HepG2 (cell line): ENCODE data around the gene OR56A3. TPM values are rescaled to one million over a fixed set of nuclear protein-coding genes. Genes with fewer than 3 reads are reported as not detected.

Experiments used
- ATAC-seq: fragments of 200-7000 bp; cut with Tn5 transposase; 3 replicates; pipeline ENCODE4 v1.9.1; 2020; ENCODE audit warnings: mild to moderate bottlenecking, moderate library complexity
- BruUV-seq: library from RNA; stranded (reverse); fragments of 400-500 nt; replicated peaks from 2 replicates; lab custom pipeline; 2021; lab: Mats Ljungman, UMichigan
- CTCF ChIA-PET: fragments of 300-600 bp; formaldehyde crosslinking; extraction: SDS; loops from one replicate; lab custom pipeline; 2021; ENCODE audit warnings: low total read pairs, inconsistent platforms, low intra/inter-chr PET ratio; lab: Yijun Ruan, JAX
- POLR2A ChIA-PET: fragments of 350-600 bp; sonication (Branson Sonifier 250); formaldehyde crosslinking; loops from one replicate; lab custom pipeline; 2020; ENCODE audit warnings: antibody characterized with exemption, inconsistent platforms; lab: Yijun Ruan, JAX
- DNase-seq: peaks from one replicate; pipeline ENCODE4 v3.0.0-alpha.2; 2015; ENCODE audit warnings: low spot score
- FAIRE-seq: peaks from 3 replicates; lab custom pipeline; 2011; peaks lifted over from hg19 to GRCh38; lab: Jason Lieb, UNC
- H2AFZ ChIP-seq: one replicate; pipeline ENCODE4 v1.6.1; 2011; ENCODE audit warnings: low read length, inconsistent platforms
- H3K27ac ChIP-seq: fragments of 300-600 bp; 3 replicates; pipeline ENCODE4 v1.8.0; 2011; ENCODE audit warnings: mixed run types, mild to moderate bottlenecking, mixed read lengths, low read length, inconsistent platforms; ENCODE audit not compliant: insufficient read depth; ENCODE audit errors: extremely low read length
- H3K27me3 ChIP-seq, 2 experiments: fragments of 200-600 bp in 1 of 2; 2 replicates in 1 of 2; 3 replicates in 1 of 2; pipeline versions ENCODE4 v1.6.0 to v1.8.0; 2011; ENCODE audit warnings: low read length in 2 of 2, mild to moderate bottlenecking in 2 of 2, moderate library complexity in 2 of 2, inconsistent platforms in 1 of 2; ENCODE audit not compliant: insufficient read depth in 2 of 2, control insufficient read depth in 1 of 2
- H3K36me3 ChIP-seq, 2 experiments: fragments of 200-600 bp in 1 of 2; replicated peaks in 1 of 2; 2 replicates in 1 of 2; 3 replicates in 1 of 2; pipeline versions ENCODE4 v1.5.1 to v1.8.0; 2011; ENCODE audit warnings: low read length in 2 of 2, inconsistent platforms in 1 of 2; ENCODE audit not compliant: insufficient read depth in 2 of 2, control insufficient read depth in 1 of 2
- H3K4me1 ChIP-seq: 2 replicates; pipeline ENCODE4 v1.5.1; 2012; ENCODE audit warnings: low read length, inconsistent platforms; ENCODE audit not compliant: insufficient read depth
- H3K4me2 ChIP-seq: 2 replicates; pipeline ENCODE4 v1.6.0; 2011; ENCODE audit warnings: low read depth, low read length, inconsistent platforms
- H3K4me3 ChIP-seq, 3 experiments: fragments of 200-600 bp in 1 of 3; sonication (generic), shearing (Covaris generic) in 1 of 3; replicated peaks in 1 of 3; 2 replicates each; pipeline ENCODE4 v1.5.1; 2011 to 2016; ENCODE audit warnings: low read length in 3 of 3, inconsistent platforms in 2 of 3, low read depth in 2 of 3, mild to moderate bottlenecking in 2 of 3, control low read depth in 1 of 3, mixed read lengths in 1 of 3; ENCODE audit not compliant: insufficient read depth in 1 of 3
- H3K79me2 ChIP-seq: one replicate; pipeline ENCODE4 v1.6.1; 2011; ENCODE audit warnings: low read length, inconsistent platforms; ENCODE audit not compliant: insufficient read depth
- H3K9ac ChIP-seq: 2 replicates; pipeline ENCODE4 v1.6.0; 2011; ENCODE audit warnings: mild to moderate bottlenecking, low read depth, low read length, inconsistent platforms; ENCODE audit not compliant: insufficient read depth
- H3K9me3 ChIP-seq: 2 replicates; pipeline ENCODE4 v1.5.1; 2012; ENCODE audit warnings: mild to moderate bottlenecking, low read length
- H4K20me1 ChIP-seq: 2 replicates; pipeline ENCODE4 v1.6.0; 2011; ENCODE audit warnings: inconsistent platforms, mild to moderate bottlenecking, low read length, moderate library complexity; ENCODE audit not compliant: insufficient read depth
- CTCF ChIP-seq: sonication (generic); formaldehyde crosslinking; IDR thresholded peaks from 2 replicates; pipeline ENCODE4 v1.5.0; 2020; ENCODE audit warnings: mild to moderate bottlenecking, missing genetic modification reagents, moderate library complexity
- RBAK ChIP-seq: sonication (generic); formaldehyde crosslinking; IDR thresholded peaks from 2 replicates; pipeline ENCODE4 v1.5.1; 2020; ENCODE audit warnings: mild to moderate bottlenecking, missing genetic modification reagents
- SIN3B ChIP-seq: fragments of 150-350 bp; IDR thresholded peaks from 2 replicates; pipeline ENCODE4 v1.6.1; 2014; ENCODE audit warnings: low read length
- SKI ChIP-seq: fragments of 450-650 bp; IDR thresholded peaks from one replicate; pipeline ENCODE4 v1.6.1; 2018; ENCODE audit warnings: mild to moderate bottlenecking; ENCODE audit not compliant: partially characterized antibody
- SMC3 ChIP-seq: IDR thresholded peaks from 2 replicates; pipeline ENCODE4 v1.6.1; 2011; ENCODE audit warnings: low read length, improper control_type of control experiment
- STAG1 ChIP-seq: sonication (generic); formaldehyde crosslinking; IDR thresholded peaks from 2 replicates; pipeline ENCODE4 v1.4.0; 2020; ENCODE audit warnings: missing genetic modification reagents
- ZNF577 ChIP-seq: sonication (generic); formaldehyde crosslinking; IDR thresholded peaks from 2 replicates; pipeline ENCODE4 v1.4.0; 2020; ENCODE audit warnings: mild to moderate bottlenecking, low read depth, missing genetic modification reagents, borderline replicate concordance
- ZNF746 ChIP-seq: sonication (generic); formaldehyde crosslinking; IDR thresholded peaks from 2 replicates; pipeline ENCODE4 v1.8.0; 2022; ENCODE audit warnings: mild to moderate bottlenecking, missing genetic modification reagents
- WGBS: methylation state at CpG from one replicate; pipeline ENCODE4 v1.1.6; 2017; ENCODE audit warnings: low lambda C conversion rate; 5-methylcytosine and 5-hydroxymethylcytosine counted together
- in situ Hi-C: cut with HindIII; loops from 2 replicates; pipeline ENCODE4 v1.10.0; 2017; ENCODE audit warnings: low pct_unique_long_range_greater_than_20kb; ENCODE audit not compliant: extremely low pct_ligation_motif_present
- intact Hi-C: fragments of 100-400 bp; cut with micrococcal nuclease; formaldehyde crosslinking; loops from one replicate; pipeline ENCODE4 v1.10.0; 2022; ENCODE audit not compliant: unreplicated experiment
- polyA plus RNA-seq, 8 experiments: library from polyadenylated mRNA; depleted of rRNA in 3 of 8; stranded (reverse) in 7 of 8; unstranded in 1 of 8; fragments of >200 nt; fragmentation: Illumina TruSeq in 4 of 8; extraction: Trizol in 4 of 8; gene quantifications; 2 replicates each; pipeline versions ENCODE4 v1.2.1 to v1.2.3, GENCODE V29; 2011 to 2016; ENCODE audit warnings: low read depth in 4 of 8, missing spikeins in 1 of 8, mixed read lengths in 1 of 8; ENCODE audit not compliant: insufficient read depth in 1 of 8
- total RNA-seq, 5 experiments: library from RNA; depleted of rRNA; stranded (reverse); fragments of >200 nt; fragmentation: Illumina TruSeq; extraction: Trizol; gene quantifications; 2 replicates each; pipeline ENCODE4 v1.2.3, GENCODE V29; 2016; ENCODE audit warnings: low read depth in 1 of 5

The OR56A3 gene
- total and polyA plus RNA-seq, 2 of the 13 experiments (the other 11 are each of a cell fraction or from before 2014, with no cell fraction given) = not detected

DNA sequence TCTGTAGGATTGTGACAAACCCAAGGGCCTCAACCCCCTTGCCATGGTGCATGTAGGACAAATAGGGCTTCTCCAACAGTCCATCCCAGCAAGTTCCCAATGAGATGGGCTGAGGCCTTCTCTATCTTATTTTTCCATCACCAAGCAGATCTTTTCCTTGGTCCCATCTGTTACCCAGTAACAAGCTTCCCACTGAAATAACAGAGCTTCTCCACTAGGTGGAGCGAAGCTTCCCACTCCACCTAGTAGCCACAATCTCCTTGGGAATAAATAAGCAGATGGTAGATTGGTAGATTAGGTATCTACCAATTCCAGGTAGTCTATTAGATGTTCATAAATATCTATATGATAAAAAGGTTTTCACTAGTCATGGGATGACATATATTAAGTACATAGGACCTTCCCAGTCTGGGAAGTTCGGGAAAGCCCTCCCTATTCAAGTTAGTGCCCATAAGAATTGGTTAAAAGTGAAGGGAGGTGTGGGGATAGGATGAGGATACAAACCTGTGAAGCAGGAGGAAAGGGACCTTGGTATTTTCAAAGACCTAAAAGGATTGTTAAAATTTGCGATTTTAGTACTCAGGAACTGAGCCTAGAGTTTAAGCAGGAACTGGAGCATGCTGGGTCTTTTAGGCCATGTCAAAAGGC lies 50.7 kb downstream of the OR56A3 start:
- CTCF ChIA-PET = no interaction called here
- Histone ChIP-seq H3K27ac (no peak overlapping the region), H3K79me2 (no peaks in the 10 kb centered on the region), H3K9ac (no peak overlapping the region), H3K4me2 (no peak overlapping the region), H4K20me1 (no peaks in the 10 kb centered on the region), H3K9me3 (no peaks in the 10 kb centered on the region), H3K36me3 (no peaks in the 10 kb centered on the region), H3K4me3 (no peak overlapping the region), H2AFZ (no peak overlapping the region), H3K4me1 (no peaks in the 10 kb centered on the region), H3K27me3 (peaks cover 0 to 8% of the 10 kb centered on the region in 2 experiments; a peak in 1 of 5 replicates)
- 0% methylated on average over 3 of the region's 3 CpGs for WGBS
- FAIRE-seq = peak; percentile 39
- ATAC-seq = peak; percentile 74
- intact Hi-C loops (no loop called here), in situ Hi-C loops (no loop called here)
- no TSS peak for BruUV-seq
- POLR2A ChIA-PET = no interaction called here
- TF ChIP-seq STAG1 (CRISPR knock-in tag) (peak; percentile 21; the same call in 1 of the 2 replicates), RBAK (CRISPR knock-in tag) (no peak), SMC3 (peak; percentile 31; the same call in 1 of the 2 replicates), CTCF (CRISPR knock-in tag) (peak; percentile 55), ZNF746 (CRISPR knock-in tag) (no peak), ZNF577 (CRISPR knock-in tag) (no peak), SIN3B (no peak), SKI (no peak)
- peak; percentile 6 for DNase-seq
